CD8-positive, alpha-beta memory T cell (primary cell): ENCODE measurements around the gene RNF213. TPM values are rescaled to one million over a fixed set of nuclear protein-coding genes. Genes with fewer than 3 reads are reported as not detected.
"Not testable (repeated sequence)": the region's sequence is repeated elsewhere in the genome, so short reads cannot be mapped to it uniquely, and the experiment has no call there.

Source experiments
- CTCF ChIA-PET: fragments of 350-600 bp; sonication (Branson Sonifier 250); formaldehyde crosslinking; loops from one replicate; lab custom pipeline; 2021; ENCODE audit warnings: antibody characterized with exemption; lab: Charles Lee
- POLR2A ChIA-PET: fragments of 350-600 bp; sonication (Branson Sonifier 250); formaldehyde crosslinking; loops from one replicate; lab custom pipeline; 2021; ENCODE audit warnings: antibody characterized with exemption; lab: Charles Lee
- DNase-seq, 5 donors: peaks; one replicate each; pipeline versions ENCODE4 v3.0.0 to v3.0.0-alpha.2; 2020 to 2022; ENCODE audit warnings: mixed read lengths in 1 of 5
- H3K27ac ChIP-seq: one replicate; pipeline ENCODE4 v1.7.0; 2013; ENCODE audit warnings: low read depth, mild to moderate bottlenecking, low read length, moderate library complexity
- H3K27me3 ChIP-seq: 2 replicates; pipeline ENCODE4 v1.7.0; 2013; ENCODE audit warnings: low read length, mild to moderate bottlenecking; ENCODE audit not compliant: insufficient read depth, poor library complexity, severe bottlenecking
- H3K36me3 ChIP-seq: 2 replicates; pipeline ENCODE4 v1.7.0; 2013; ENCODE audit warnings: mild to moderate bottlenecking, low read length, moderate library complexity; ENCODE audit not compliant: insufficient read depth
- H3K4me1 ChIP-seq: 2 replicates; pipeline ENCODE4 v1.7.0; 2013; ENCODE audit warnings: mild to moderate bottlenecking, low read length, moderate library complexity; ENCODE audit not compliant: insufficient read depth
- H3K4me3 ChIP-seq: 2 replicates; pipeline ENCODE4 v1.7.0; 2013; ENCODE audit warnings: mild to moderate bottlenecking, low read length
- H3K9me3 ChIP-seq: 2 replicates; pipeline ENCODE4 v1.7.0; 2013; ENCODE audit warnings: mild to moderate bottlenecking, low read length
- H3K27ac Mint-ChIP-seq, 8 donors: one replicate each; pipeline ENCODE4 v1.8.0; 2020 to 2021; ENCODE audit warnings: mixed read lengths in 8 of 8, mild to moderate bottlenecking in 6 of 8, inconsistent platforms in 3 of 8, moderate library complexity in 3 of 8
- H3K27me3 Mint-ChIP-seq, 2 donors: one replicate each; pipeline ENCODE4 v1.8.0; 2020 to 2021; ENCODE audit warnings: mixed read lengths in 2 of 2, mild to moderate bottlenecking in 1 of 2, moderate library complexity in 1 of 2
- H3K36me3 Mint-ChIP-seq, 3 donors: one replicate each; pipeline ENCODE4 v1.8.0; 2020 to 2021; ENCODE audit warnings: mixed read lengths in 3 of 3, inconsistent platforms in 1 of 3, mild to moderate bottlenecking in 1 of 3
- H3K4me1 Mint-ChIP-seq, 3 donors: one replicate each; pipeline ENCODE4 v1.8.0; 2020 to 2021; ENCODE audit warnings: mixed read lengths in 3 of 3, inconsistent platforms in 1 of 3, mild to moderate bottlenecking in 1 of 3
- H3K4me3 Mint-ChIP-seq, 7 donors: one replicate each; pipeline ENCODE4 v1.8.0; 2020 to 2021; ENCODE audit warnings: mixed read lengths in 7 of 7, mild to moderate bottlenecking in 6 of 7, moderate library complexity in 4 of 7, inconsistent platforms in 2 of 7
- H3K9me3 Mint-ChIP-seq, 5 donors: one replicate each; pipeline ENCODE4 v1.8.0; 2020 to 2022; ENCODE audit warnings: mixed read lengths in 5 of 5, mild to moderate bottlenecking in 3 of 5, moderate library complexity in 2 of 5, inconsistent platforms in 1 of 5
- polyA plus RNA-seq: library from polyadenylated mRNA; unstranded; fragments of 300-500 nt; fragmentation: Illumina TruSeq; gene quantifications from one replicate; pipeline ENCODE4 v1.2.3, GENCODE V29; 2021
- total RNA-seq, 2 experiments: library from RNA; stranded (reverse); gene quantifications; one replicate each; pipeline ENCODE4 v1.2.3, GENCODE V29; 2021

RNF213 gene
- total and polyA plus RNA-seq, 3 experiments from 2014 or later: 75.7 to 185 (median 184) TPM

GRCh38 chr17:80319999-80320344, 59.3 kb downstream of the RNF213 start:
- no peaks in the 10 kb centered on the region for H3K27me3 ChIP-seq
- no peak overlapping the region for H3K27ac ChIP-seq
- Mint-ChIP-seq H3K9me3 (peaks cover 0 to 9% (median 4%) of the 10 kb centered on the region in 5 donors), H3K27me3 (no peaks in the 10 kb centered on the region), H3K4me3 (no peak overlapping the region), H3K4me1 (peaks cover 9 to 13% (median 12%) of the 10 kb centered on the region in 3 donors), H3K27ac (peak overlapping the region in 2 of 8 donors; percentile 22 to 38), H3K36me3 (peaks cover 32 to 90% (median 56%) of the 10 kb centered on the region in 3 donors)
- no peak overlapping the region for H3K4me3 ChIP-seq
- no peak for DNase-seq
- H3K4me1 ChIP-seq: no peaks in the 10 kb centered on the region
- ChIA-PET CTCF (no interaction called here), POLR2A (no interaction called here)
- H3K36me3 ChIP-seq: peaks cover 57% of the 10 kb centered on the region
- H3K9me3 ChIP-seq: no peaks in the 10 kb centered on the region

GRCh38 chr17:80320496-80320895, 59.8 kb downstream of the RNF213 start:
- H3K9me3 ChIP-seq: no peaks in the 10 kb centered on the region
- CTCF ChIA-PET: no interaction called here
- no peak overlapping the region for H3K4me3 ChIP-seq
- no peaks in the 10 kb centered on the region for H3K4me1 ChIP-seq
- H3K27ac Mint-ChIP-seq: no peak overlapping the region
- no peak for DNase-seq
- no peak overlapping the region for H3K27ac ChIP-seq
- peaks cover 11 to 13% (median 12%) of the 10 kb centered on the region in 3 donors for H3K4me1 Mint-ChIP-seq
- no peak overlapping the region for H3K4me3 Mint-ChIP-seq
- H3K9me3 Mint-ChIP-seq: peaks cover 0 to 9% (median 4%) of the 10 kb centered on the region in 5 donors
- POLR2A ChIA-PET: no interaction called here
- peaks cover 63% of the 10 kb centered on the region for H3K36me3 ChIP-seq
- H3K27me3 Mint-ChIP-seq: no peaks in the 10 kb centered on the region
- peaks cover 32 to 95% (median 60%) of the 10 kb centered on the region in 3 donors for H3K36me3 Mint-ChIP-seq
- H3K27me3 ChIP-seq: no peaks in the 10 kb centered on the region

- Histone ChIP-seq H3K4me1 (no peaks in the 10 kb centered on the region), H3K9me3 (no peaks in the 10 kb centered on the region), H3K36me3 (peaks cover 66% of the 10 kb centered on the region), H3K27ac (no peak overlapping the region), H3K27me3 (no peaks in the 10 kb centered on the region), H3K4me3 (no peak overlapping the region)
- Mint-ChIP-seq H3K4me1 (peaks cover 5 to 12% (median 5%) of the 10 kb centered on the region in 3 donors), H3K27ac (peak overlapping the region in 5 of 8 donors; percentile 21 to 87 (median 52)), H3K27me3 (no peaks in the 10 kb centered on the region), H3K9me3 (peaks cover 0 to 9% (median 4%) of the 10 kb centered on the region in 5 donors), H3K4me3 (no peak overlapping the region), H3K36me3 (peaks cover 32 to 95% (median 56%) of the 10 kb centered on the region in 3 donors)
- ChIA-PET POLR2A (no interaction called here), CTCF (no interaction called here)
- DNase-seq: no peak
These were observed 62.2 kb downstream of the RNF213 start for GRCh38 chr17:80322864-80323263.

- peaks cover 0 to 9% (median 4%) of the 10 kb centered on the region in 5 donors for H3K9me3 Mint-ChIP-seq
- POLR2A ChIA-PET: interaction anchor here (0.6 kb wide), 1 partner anchor 492 kb away, joined by 3 read pairs; no protein-coding TSS in a partner anchor
These were observed 63.3 kb downstream of the RNF213 start for GRCh38 chr17:80323982-80324381.

GRCh38 chr17:80327518-80327917, 66.9 kb downstream of the RNF213 start:
- Histone ChIP-seq H3K27me3 (no peaks in the 10 kb centered on the region), H3K36me3 (peaks cover 74% of the 10 kb centered on the region), H3K27ac (no peak overlapping the region), H3K9me3 (no peaks in the 10 kb centered on the region), H3K4me3 (no peak overlapping the region), H3K4me1 (no peaks in the 10 kb centered on the region)
- Mint-ChIP-seq H3K27me3 (no peaks in the 10 kb centered on the region), H3K4me1 (peaks cover 5 to 12% (median 5%) of the 10 kb centered on the region in 3 donors), H3K9me3 (peaks cover 0 to 9% (median 4%) of the 10 kb centered on the region in 5 donors), H3K27ac (peak overlapping the region in 1 of 8 donors; percentile 55), H3K4me3 (no peak overlapping the region), H3K36me3 (peaks cover 30 to 98% (median 61%) of the 10 kb centered on the region in 3 donors)
- POLR2A ChIA-PET: no interaction called here
- CTCF ChIA-PET: no interaction called here
- DNase-seq: no peak

More at GRCh38 chr17:80323982-80324381, 63.3 kb downstream of the RNF213 start:
- H3K36me3 Mint-ChIP-seq: peaks cover 42 to 96% (median 64%) of the 10 kb centered on the region in 3 donors
- no peak for DNase-seq
- no peak overlapping the region for H3K4me3 ChIP-seq
- H3K4me1 ChIP-seq: no peaks in the 10 kb centered on the region
- CTCF ChIA-PET: no interaction called here
- H3K4me3 Mint-ChIP-seq: no peak overlapping the region
- peaks cover 69% of the 10 kb centered on the region for H3K36me3 ChIP-seq
- H3K27me3 ChIP-seq: no peaks in the 10 kb centered on the region
- H3K27me3 Mint-ChIP-seq: no peaks in the 10 kb centered on the region
- no peaks in the 10 kb centered on the region for H3K9me3 ChIP-seq
- H3K4me1 Mint-ChIP-seq: peaks cover 5 to 12% (median 5%) of the 10 kb centered on the region in 3 donors
- H3K27ac ChIP-seq: no peak overlapping the region
- peak overlapping the region in 3 of 8 donors; percentile 13 to 55 (median 21) for H3K27ac Mint-ChIP-seq

- H3K4me3 ChIP-seq: no peak overlapping the region
- Mint-ChIP-seq H3K9me3 (no peaks in the 10 kb centered on the region), H3K27me3 (no peaks in the 10 kb centered on the region), H3K36me3 (peaks cover 17 to 94% (median 54%) of the 10 kb centered on the region in 3 donors), H3K4me3 (no peak overlapping the region), H3K27ac (peak overlapping the region in 5 of 8 donors; percentile 7 to 72 (median 32)), H3K4me1 (peaks cover 0 to 3% (median 3%) of the 10 kb centered on the region in 3 donors)
- ChIA-PET POLR2A (interaction anchor here (0.5 kb wide), 1 partner anchor 64 kb away, joined by 3 read pairs; no protein-coding TSS in a partner anchor), CTCF (no interaction called here)
- no peaks in the 10 kb centered on the region for H3K4me1 ChIP-seq
- no peak for DNase-seq
- no peaks in the 10 kb centered on the region for H3K9me3 ChIP-seq
- no peak overlapping the region for H3K27ac ChIP-seq
- H3K27me3 ChIP-seq: no peaks in the 10 kb centered on the region
- H3K36me3 ChIP-seq: peaks cover 78% of the 10 kb centered on the region
These were observed 68.2 kb downstream of the RNF213 start for GRCh38 chr17:80328634-80329380.

- CTCF ChIA-PET: not testable (repeated sequence)
These were observed 68.8 kb downstream of the RNF213 start for GRCh38 chr17:80329421-80329820.

GRCh38 chr17:80330276-80330675, 69.6 kb downstream of the RNF213 start:
- H3K27ac ChIP-seq: no peak overlapping the region
- no peaks in the 10 kb centered on the region for H3K9me3 ChIP-seq
- CTCF ChIA-PET: no interaction called here
- peaks cover 0 to 2% (median 0%) of the 10 kb centered on the region in 3 donors for H3K4me1 Mint-ChIP-seq
- no peak overlapping the region for H3K4me3 ChIP-seq
- POLR2A ChIA-PET: no interaction called here
- no peaks in the 10 kb centered on the region for H3K27me3 ChIP-seq
- H3K4me1 ChIP-seq: no peaks in the 10 kb centered on the region
- H3K9me3 Mint-ChIP-seq: no peaks in the 10 kb centered on the region
- DNase-seq: no peak
- peaks cover 15 to 91% (median 53%) of the 10 kb centered on the region in 3 donors for H3K36me3 Mint-ChIP-seq
- H3K36me3 ChIP-seq: peaks cover 75% of the 10 kb centered on the region
- no peak overlapping the region for H3K4me3 Mint-ChIP-seq
- H3K27ac Mint-ChIP-seq: peak overlapping the region in 1 of 8 donors; percentile 34
- H3K27me3 Mint-ChIP-seq: no peaks in the 10 kb centered on the region

More at GRCh38 chr17:80329421-80329820, 68.8 kb downstream of the RNF213 start:
- Mint-ChIP-seq H3K36me3 (peaks cover 14 to 94% (median 56%) of the 10 kb centered on the region in 3 donors), H3K27ac (peak overlapping the region in 1 of 8 donors; percentile 66)
- H3K27ac ChIP-seq, H3K9me3 ChIP-seq, H3K9me3 Mint-ChIP-seq, H3K27me3 Mint-ChIP-seq, H3K4me1 Mint-ChIP-seq, POLR2A ChIA-PET, H3K4me3 ChIP-seq, H3K4me3 Mint-ChIP-seq, DNase-seq, H3K4me1 ChIP-seq, H3K27me3 ChIP-seq: not testable (repeated sequence)
- peaks cover 79% of the 10 kb centered on the region for H3K36me3 ChIP-seq
